Measurements from ENCODE around the gene MLN. TPM values are rescaled to one million over a fixed set of nuclear protein-coding genes. Genes with fewer than 3 reads are reported as not detected.
"Not testable (repeated sequence)": the region's sequence is repeated elsewhere in the genome, so short reads cannot be mapped to it uniquely, and the experiment has no call there.

Gene MLN
- total RNA-seq, 4 donors from 2014 or later, result not detected

- no peak overlapping the region for H3K4me3 ChIP-seq (ENCODE audit: low read depth, poor library complexity, severe bottlenecking)
- no peak for TF ChIP-seq CTCF (IDR thresholded peaks at IDR 0.05)
- DNase-seq (ENCODE audit: low spot score in 2 of 2), result no peak
- intact Hi-C loops (cut with DNase I; ENCODE audit: low total_unique reads), result no loop called here
- 49 to 55% methylated on average over 10 of the region's 10 CpGs for WGBS, 2 donors
Observed at GRCh38 chr6:33838983-33839382, 35.2 kb upstream of the MLN start.

GRCh38 chr6:33837971-33838665, 34.3 kb upstream of the MLN start:
- DNase-seq (ENCODE audit: low spot score in 2 of 2), result no peak
- WGBS, 2 donors, result 32 to 37% methylated on average over 12 of the region's 12 CpGs
- TF ChIP-seq POLR2A (IDR thresholded peaks at IDR 0.05), result no peak
- no peak for TF ChIP-seq CTCF (IDR thresholded peaks at IDR 0.05)
- H3K4me3 ChIP-seq (ENCODE audit: low read depth, poor library complexity, severe bottlenecking), result no peak overlapping the region
- intact Hi-C loops (cut with DNase I; ENCODE audit: low total_unique reads), result no loop called here

- WGBS, 2 donors, result 56 to 69% methylated on average over 3 of the region's 3 CpGs
Observed at GRCh38 chr6:33836806-33837469, 33.1 kb upstream of the MLN start.

GRCh38 chr6:33834401-33835392, 30.9 kb upstream of the MLN start:
- H3K4me3 ChIP-seq (ENCODE audit: low read depth, poor library complexity, severe bottlenecking), result no peak overlapping the region
- TF ChIP-seq POLR2A (IDR thresholded peaks at IDR 0.05) (no peak), CTCF (IDR thresholded peaks at IDR 0.05) (no peak)
- 54 to 62% methylated on average over 22 of the region's 22 CpGs for WGBS, 2 donors
- no peak for DNase-seq (ENCODE audit: low spot score in 2 of 2)
- intact Hi-C loops (cut with DNase I; ENCODE audit: low total_unique reads), result no loop called here

More at GRCh38 chr6:33836806-33837469, 33.1 kb upstream of the MLN start:
- no peak for DNase-seq (ENCODE audit: low spot score in 2 of 2)
- H3K4me3 ChIP-seq (ENCODE audit: low read depth, poor library complexity, severe bottlenecking), result no peak overlapping the region
- intact Hi-C loops (cut with DNase I; ENCODE audit: low total_unique reads), result no loop called here
- no peak for TF ChIP-seq POLR2A (IDR thresholded peaks at IDR 0.05)
- TF ChIP-seq CTCF (IDR thresholded peaks at IDR 0.05), result no peak

- no peak overlapping the region for H3K4me3 ChIP-seq (ENCODE audit: low read depth, poor library complexity, severe bottlenecking)
- 77 to 81% methylated on average over 6 of the region's 6 CpGs for WGBS, 2 donors
- DNase-seq (ENCODE audit: low spot score in 2 of 2), result no peak
- intact Hi-C loops (cut with DNase I; ENCODE audit: low total_unique reads), result no loop called here
- TF ChIP-seq POLR2A (IDR thresholded peaks at IDR 0.05) (no peak), CTCF (IDR thresholded peaks at IDR 0.05) (no peak)
Observed at GRCh38 chr6:33833599-33833998, 29.8 kb upstream of the MLN start.

- DNase-seq (ENCODE audit: low spot score in 2 of 2); intact Hi-C loops (cut with DNase I; ENCODE audit: low total_unique reads); H3K4me3 ChIP-seq (ENCODE audit: low read depth, poor library complexity, severe bottlenecking): not testable (repeated sequence)
- WGBS, 2 donors, result 93 to 95% methylated on average over 11 to 23 of the region's 32 CpGs
Observed at GRCh38 chr6:33832831-33833230, 29.0 kb upstream of the MLN start.

- 87 to 90% methylated on average over 3 to 4 of the region's 5 CpGs for WGBS, 2 donors
- DNase-seq (ENCODE audit: low spot score in 2 of 2); H3K4me3 ChIP-seq (ENCODE audit: low read depth, poor library complexity, severe bottlenecking); intact Hi-C loops (cut with DNase I; ENCODE audit: low total_unique reads): not testable (repeated sequence)
Observed at GRCh38 chr6:33831725-33832124, 27.9 kb upstream of the MLN start.
